OCI-LY7 (cell line): ENCODE data around the gene C3orf18. TPM values are rescaled to one million over a fixed set of nuclear protein-coding genes. Genes with fewer than 3 reads are reported as not detected.

Source experiments
- BruUV-seq: library from RNA; stranded (reverse); fragments of 400-500 nt; replicated peaks from 2 replicates; lab custom pipeline; 2021; lab: Mats Ljungman, UMichigan
- CTCF ChIA-PET: fragments of 300-600 bp; sonication (Branson Sonifier 250); formaldehyde crosslinking; loops from one replicate; lab custom pipeline; 2022; ENCODE audit warnings: antibody characterized with exemption; ENCODE audit not compliant: unreplicated experiment; lab: Charles Lee
- POLR2A ChIA-PET: fragments of 300-600 bp; sonication (Branson Sonifier 250); formaldehyde crosslinking; loops from one replicate; lab custom pipeline; 2022; ENCODE audit warnings: antibody characterized with exemption; lab: Charles Lee
- DNase-seq: peaks from one replicate; pipeline ENCODE4 v3.0.0-alpha.2; 2015; ENCODE audit warnings: low spot score
- H2AFZ ChIP-seq: fragments of 200-600 bp; sonication (generic), shearing (Covaris generic); 2 replicates; pipeline ENCODE4 v1.6.1; 2014; ENCODE audit warnings: mild to moderate bottlenecking, antibody characterized with exemption, low read length, moderate library complexity
- H3K27ac ChIP-seq: fragments of 200-600 bp; sonication (generic); 2 replicates; pipeline ENCODE4 v1.5.1; 2014; ENCODE audit warnings: mixed run types, low read depth, mild to moderate bottlenecking, moderate library complexity, low read length, inconsistent platforms; ENCODE audit not compliant: poor library complexity, severe bottlenecking
- H3K36me3 ChIP-seq: fragments of 200-600 bp; sonication (generic); 2 replicates; pipeline ENCODE4 v1.6.1; 2014; ENCODE audit warnings: mild to moderate bottlenecking, antibody characterized with exemption, low read length, moderate library complexity, mixed read lengths; ENCODE audit not compliant: insufficient read depth
- H3K4me1 ChIP-seq: fragments of 200-600 bp; sonication (generic); 2 replicates; pipeline ENCODE4 v1.5.1; 2014; ENCODE audit warnings: mild to moderate bottlenecking, low read length; ENCODE audit not compliant: insufficient read depth, poor library complexity, severe bottlenecking
- H3K4me2 ChIP-seq: fragments of 200-600 bp; sonication (generic); 2 replicates; pipeline ENCODE4 v1.6.1; 2014; ENCODE audit warnings: mild to moderate bottlenecking, low read length
- H3K4me3 ChIP-seq: fragments of 200-600 bp; sonication (generic); 2 replicates; pipeline ENCODE4 v1.5.1; 2014; ENCODE audit warnings: mild to moderate bottlenecking, low read depth, low read length; ENCODE audit not compliant: poor library complexity, severe bottlenecking
- H3K79me2 ChIP-seq: fragments of 200-600 bp; sonication (generic); 2 replicates; pipeline ENCODE4 v1.6.1; 2016; ENCODE audit warnings: low read depth, mild to moderate bottlenecking, low read length, moderate library complexity, mixed read lengths; ENCODE audit not compliant: insufficient read depth
- H3K9me2 ChIP-seq: fragments of 200-600 bp; sonication (generic); 2 replicates; pipeline ENCODE4 v1.6.1; 2016; ENCODE audit warnings: mild to moderate bottlenecking, low read length, mixed read lengths; ENCODE audit not compliant: insufficient read depth
- H3K9me3 ChIP-seq: fragments of 200-600 bp; sonication (generic); 2 replicates; pipeline ENCODE4 v1.6.1; 2014; ENCODE audit warnings: mild to moderate bottlenecking, mixed run types, low read length, mixed read lengths
- H4K20me1 ChIP-seq: fragments of 200-600 bp; sonication (generic); 2 replicates; pipeline ENCODE4 v1.6.1; 2014; ENCODE audit warnings: mild to moderate bottlenecking, antibody characterized with exemption, low read length, moderate library complexity, mixed read lengths; ENCODE audit not compliant: insufficient read depth
- CTCF ChIP-seq: fragments of 200-600 bp; sonication (generic); conservative IDR thresholded peaks from 2 replicates; pipeline ENCODE4 v1.5.1; 2014; ENCODE audit warnings: mild to moderate bottlenecking, antibody characterized with exemption, low read length, moderate library complexity, mixed read lengths
- EZH2phosphoT487 ChIP-seq: fragments of 200-600 bp; sonication (generic); IDR thresholded peaks from 2 replicates; pipeline ENCODE4 v1.6.1; 2018; ENCODE audit warnings: low read depth, borderline replicate concordance, mild to moderate bottlenecking, mixed run types, antibody characterized with exemption, low read length, moderate library complexity, mixed read lengths
- intact Hi-C: fragments of 100-400 bp; cut with micrococcal nuclease; formaldehyde crosslinking; loops from one replicate; pipeline ENCODE4 v1.10.0; 2022; ENCODE audit not compliant: unreplicated experiment
- total RNA-seq, 2 experiments: library from RNA; depleted of rRNA in 1 of 2; stranded (reverse); fragments of >200 nt in 1 of 2; shearing (Covaris generic) in 1 of 2; gene quantifications; 2 replicates each; pipeline ENCODE4 v1.2.3, GENCODE V29; 2014 to 2022

The C3orf18 gene
- total RNA-seq, 2 experiments from 2014 or later: 8.0 to 9.5 TPM

- H3K4me1 ChIP-seq: peaks cover 25% of the 10 kb centered on the region
- BruUV-seq: no TSS peak
- intact Hi-C loops: loop anchor here (5.0 kb wide), 2 partner anchors 215 to 330 kb away; partner anchors contain the start of genes CYB561D2, GNAI2 and NPRL2
- no peaks in the 10 kb centered on the region for H3K9me2 ChIP-seq
- H3K4me3 ChIP-seq: peak overlapping the region; percentile 95
- CTCF ChIA-PET: interaction anchor here (0.6 kb wide), 2 partner anchors 50 to 199 kb away, joined by 3 to 6 read pairs; partner anchors contain the start of gene MAPKAPK3
- H3K27ac ChIP-seq: no peak overlapping the region
- DNase-seq: no peak
- 0 out of 2 replicates have a peak, but pooled peaks cover 8% of the 10 kb centered on the region for H4K20me1 ChIP-seq
- TF ChIP-seq CTCF (no peak), EZH2phosphoT487 (no peak)
- POLR2A ChIA-PET: no interaction called here
- H3K4me2 ChIP-seq: peak overlapping the region; percentile 87
- no peaks in the 10 kb centered on the region for H3K9me3 ChIP-seq
- peak overlapping the region; percentile 90 for H2AFZ ChIP-seq
- peaks cover 9% of the 10 kb centered on the region; the same call in 1 of the 2 replicates for H3K79me2 ChIP-seq
- H3K36me3 ChIP-seq: no peaks in the 10 kb centered on the region
These were observed 549 bp downstream of the C3orf18 start for GRCh38 chr3:50567011-50567385.

GRCh38 chr3:50564321-50564720 lies 3.2 kb downstream of the C3orf18 start:
- Histone ChIP-seq H3K4me3 (no peak overlapping the region), H3K4me2 (no peak overlapping the region), H3K36me3 (no peaks in the 10 kb centered on the region), H3K4me1 (peaks cover 15% of the 10 kb centered on the region), H2AFZ (no peak overlapping the region), H4K20me1 (no peaks in the 10 kb centered on the region; the same call in 1 of the 2 replicates), H3K9me3 (no peaks in the 10 kb centered on the region), H3K79me2 (no peaks in the 10 kb centered on the region), H3K27ac (no peak overlapping the region), H3K9me2 (no peaks in the 10 kb centered on the region)
- ChIA-PET POLR2A (no interaction called here), CTCF (no interaction called here)
- no peak for DNase-seq
- TF ChIP-seq EZH2phosphoT487: no peak
- intact Hi-C loops: no loop called here
- BruUV-seq: no TSS peak

GRCh38 chr3:50563867-50564266 lies 3.7 kb downstream of the C3orf18 start:
- ChIA-PET CTCF (no interaction called here), POLR2A (interaction anchor here (0.9 kb wide), 1 partner anchor 88 kb away, joined by 4 read pairs; no protein-coding TSS in a partner anchor)
- Histone ChIP-seq H3K9me3 (no peaks in the 10 kb centered on the region), H3K9me2 (no peaks in the 10 kb centered on the region), H3K4me1 (peaks cover 15% of the 10 kb centered on the region), H3K79me2 (no peaks in the 10 kb centered on the region), H3K4me2 (no peak overlapping the region), H3K4me3 (no peak overlapping the region), H3K36me3 (no peaks in the 10 kb centered on the region), H3K27ac (no peak overlapping the region), H4K20me1 (no peaks in the 10 kb centered on the region; the same call in 1 of the 2 replicates), H2AFZ (no peak overlapping the region)
- TF ChIP-seq CTCF: no peak
- no peak for TF ChIP-seq EZH2phosphoT487
- intact Hi-C loops: no loop called here
- no TSS peak for BruUV-seq
- no peak for DNase-seq
